Tibial artery (tissue), 4 donors: ENCODE measurements around the gene HOXB2.

Experiments used
- DNase-seq, 2 donors: peaks; one replicate each; pipeline ENCODE4 v3.0.0-alpha.2; 2019
- H3K27ac ChIP-seq, 2 donors: fragments of 200-600 bp; sonication (generic) in 1 of 2; 1 replicate in 1 of 2; 2 replicates in 1 of 2; pipeline ENCODE4 v1.5.1; 2018 to 2019; ENCODE audit warnings: mild to moderate bottlenecking in 1 of 2
- H3K27me3 ChIP-seq, 2 donors: fragments of 200-600 bp; sonication (generic) in 1 of 2; one replicate each; pipeline versions ENCODE4 v1.5.1 to v1.6.0; 2016 to 2019
- H3K36me3 ChIP-seq, 3 donors: fragments of 200-600 bp; sonication (generic) in 2 of 3; one replicate each; pipeline ENCODE4 v1.5.1; 2016 to 2019; ENCODE audit warnings: mild to moderate bottlenecking in 2 of 3
- H3K4me1 ChIP-seq, 4 donors: fragments of 200-600 bp; sonication (generic) in 2 of 4; 1 replicate in 3 of 4; 2 replicates in 1 of 4; pipeline ENCODE4 v1.5.1; 2016 to 2019
- H3K4me3 ChIP-seq, 2 donors: fragments of 200-600 bp; sonication (generic) in 1 of 2; 1 replicate in 1 of 2; 2 replicates in 1 of 2; pipeline ENCODE4 v1.5.1; 2018 to 2019; ENCODE audit warnings: mild to moderate bottlenecking in 2 of 2
- H3K9me3 ChIP-seq, 3 donors: fragments of 200-600 bp; sonication (generic) in 1 of 3; one replicate each; pipeline ENCODE4 v1.5.1; 2016 to 2019
- intact Hi-C: fragments of 100-400 bp; cut with DNase I; formaldehyde crosslinking; loops from one replicate; pipeline ENCODE4 v1.15.0; 2023; ENCODE audit warnings: low total_unique reads
- TF ChIP-seq, protein P1 (sequence below), 2 experiments: fragments of 200-600 bp in 1 of 2; fragments of 450-650 bp in 1 of 2; IDR thresholded peaks; one replicate each; pipeline ENCODE4 v1.5.1; 2017 to 2019; ENCODE audit warnings: antibody characterized with exemption in 2 of 2, mild to moderate bottlenecking in 1 of 2, moderate library complexity in 1 of 2

The HOXB2 gene

GRCh38 chr17:48561884-48562810 lies 17.2 kb upstream of the HOXB2 start:
- DNase-seq, result no peak
- TF ChIP-seq, protein P1, sequence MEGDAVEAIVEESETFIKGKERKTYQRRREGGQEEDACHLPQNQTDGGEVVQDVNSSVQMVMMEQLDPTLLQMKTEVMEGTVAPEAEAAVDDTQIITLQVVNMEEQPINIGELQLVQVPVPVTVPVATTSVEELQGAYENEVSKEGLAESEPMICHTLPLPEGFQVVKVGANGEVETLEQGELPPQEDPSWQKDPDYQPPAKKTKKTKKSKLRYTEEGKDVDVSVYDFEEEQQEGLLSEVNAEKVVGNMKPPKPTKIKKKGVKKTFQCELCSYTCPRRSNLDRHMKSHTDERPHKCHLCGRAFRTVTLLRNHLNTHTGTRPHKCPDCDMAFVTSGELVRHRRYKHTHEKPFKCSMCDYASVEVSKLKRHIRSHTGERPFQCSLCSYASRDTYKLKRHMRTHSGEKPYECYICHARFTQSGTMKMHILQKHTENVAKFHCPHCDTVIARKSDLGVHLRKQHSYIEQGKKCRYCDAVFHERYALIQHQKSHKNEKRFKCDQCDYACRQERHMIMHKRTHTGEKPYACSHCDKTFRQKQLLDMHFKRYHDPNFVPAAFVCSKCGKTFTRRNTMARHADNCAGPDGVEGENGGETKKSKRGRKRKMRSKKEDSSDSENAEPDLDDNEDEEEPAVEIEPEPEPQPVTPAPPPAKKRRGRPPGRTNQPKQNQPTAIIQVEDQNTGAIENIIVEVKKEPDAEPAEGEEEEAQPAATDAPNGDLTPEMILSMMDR (IDR thresholded peaks at IDR 0.05), result no peak
- Histone ChIP-seq H3K27ac (no peak overlapping the region), H3K36me3 (no peaks in the 10 kb centered on the region), H3K4me1 (peaks cover 0 to 25% (median 15%) of the 10 kb centered on the region in 4 donors), H3K27me3 (peaks cover 0 to 10% of the 10 kb centered on the region in 2 donors), H3K9me3 (no peaks in the 10 kb centered on the region), H3K4me3 (no peak overlapping the region)
- intact Hi-C loops, result no loop called here

- peaks cover 0 to 38% (median 26%) of the 10 kb centered on the region in 4 donors for H3K4me1 ChIP-seq
- H3K36me3 ChIP-seq, result no peaks in the 10 kb centered on the region
- TF ChIP-seq, protein P1 (IDR thresholded peaks at IDR 0.05), result no peak
- H3K4me3 ChIP-seq, result no peak overlapping the region
- DNase-seq, result no peak
- H3K27me3 ChIP-seq, result peaks cover 0 to 7% of the 10 kb centered on the region in 2 donors
- intact Hi-C loops, result no loop called here
- H3K27ac ChIP-seq, result no peak overlapping the region
- no peaks in the 10 kb centered on the region for H3K9me3 ChIP-seq
Observed at GRCh38 chr17:48559840-48560817, 15.2 kb upstream of the HOXB2 start.

DNA sequence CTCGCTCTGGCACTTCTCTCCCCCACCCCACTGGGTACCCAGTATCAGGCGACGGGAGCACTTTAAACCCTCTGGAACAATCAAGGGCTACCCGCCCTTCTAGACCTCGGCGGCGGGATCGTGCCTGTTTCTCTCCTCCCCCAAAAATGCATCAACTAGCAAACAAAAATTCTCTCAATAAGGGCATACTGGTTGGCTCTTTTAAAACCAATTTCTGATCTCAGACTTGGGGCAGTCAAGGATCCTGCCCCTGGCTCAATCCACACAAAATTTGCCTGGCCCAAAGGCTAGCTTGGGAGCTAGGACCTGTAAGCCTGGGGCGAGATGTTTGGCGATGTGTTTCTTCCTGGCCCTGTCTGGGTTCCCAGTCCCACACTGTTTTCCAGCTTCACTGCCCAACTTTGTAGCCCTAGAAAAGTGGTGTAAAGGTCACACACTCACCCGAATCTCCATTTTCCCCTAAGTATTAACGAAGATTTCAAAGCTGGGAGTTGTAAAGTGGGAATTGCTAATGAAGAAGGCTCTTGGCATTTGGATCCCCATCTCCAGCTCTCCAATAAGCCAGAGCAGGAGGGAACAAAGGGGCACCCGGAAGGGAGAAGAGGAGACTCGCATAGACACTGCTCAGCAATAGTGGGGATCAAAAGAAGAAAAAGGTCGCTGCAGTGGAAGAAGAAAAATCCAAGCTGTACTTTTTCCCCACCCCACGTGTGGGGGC lies 14.4 kb upstream of the HOXB2 start:
- H3K27me3 ChIP-seq, result peaks cover 0 to 6% of the 10 kb centered on the region in 2 donors
- H3K4me3 ChIP-seq, result no peak overlapping the region
- intact Hi-C loops, result no loop called here
- no peaks in the 10 kb centered on the region for H3K9me3 ChIP-seq
- H3K4me1 ChIP-seq, result peaks cover 0 to 42% (median 22%) of the 10 kb centered on the region in 4 donors
- no peak overlapping the region for H3K27ac ChIP-seq
- TF ChIP-seq, protein P1 (IDR thresholded peaks at IDR 0.05), result no peak
- no peaks in the 10 kb centered on the region for H3K36me3 ChIP-seq
- DNase-seq, result no peak

DNA sequence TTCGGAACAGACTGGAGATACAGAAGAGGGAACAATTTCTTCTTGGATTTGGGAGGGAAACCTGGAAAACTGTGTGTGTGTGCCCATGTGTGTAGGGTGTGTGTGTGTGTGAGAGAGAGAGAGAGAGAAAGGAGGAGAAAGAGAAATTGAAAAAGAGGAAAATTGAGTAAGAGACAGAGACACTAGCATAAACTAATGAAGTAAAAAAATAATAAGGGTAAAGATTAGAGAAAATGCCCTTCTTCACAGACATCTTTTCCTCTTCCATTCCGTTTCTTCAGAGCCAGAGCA lies 13.9 kb upstream of the HOXB2 start:
- peak overlapping the region in 1 of 2 donors; percentile 88 for H3K27ac ChIP-seq
- intact Hi-C loops, result no loop called here
- TF ChIP-seq, protein P1 (IDR thresholded peaks at IDR 0.05), result no peak
- no peak overlapping the region for H3K4me3 ChIP-seq
- DNase-seq, result no peak
- peaks cover 0 to 1% of the 10 kb centered on the region in 2 donors for H3K27me3 ChIP-seq
- H3K9me3 ChIP-seq, result no peaks in the 10 kb centered on the region
- no peaks in the 10 kb centered on the region for H3K36me3 ChIP-seq
- H3K4me1 ChIP-seq, result peaks cover 0 to 41% (median 17%) of the 10 kb centered on the region in 4 donors
